Measurements from ENCODE around the gene TYMP.
A peak's percentile ranks its signal among the peaks of the same experiment; 100 is the strongest.
"Not testable (repeated sequence)": the region's sequence is repeated elsewhere in the genome, so short reads cannot be mapped to it uniquely, and the experiment has no call there.

The TYMP gene

DNA sequence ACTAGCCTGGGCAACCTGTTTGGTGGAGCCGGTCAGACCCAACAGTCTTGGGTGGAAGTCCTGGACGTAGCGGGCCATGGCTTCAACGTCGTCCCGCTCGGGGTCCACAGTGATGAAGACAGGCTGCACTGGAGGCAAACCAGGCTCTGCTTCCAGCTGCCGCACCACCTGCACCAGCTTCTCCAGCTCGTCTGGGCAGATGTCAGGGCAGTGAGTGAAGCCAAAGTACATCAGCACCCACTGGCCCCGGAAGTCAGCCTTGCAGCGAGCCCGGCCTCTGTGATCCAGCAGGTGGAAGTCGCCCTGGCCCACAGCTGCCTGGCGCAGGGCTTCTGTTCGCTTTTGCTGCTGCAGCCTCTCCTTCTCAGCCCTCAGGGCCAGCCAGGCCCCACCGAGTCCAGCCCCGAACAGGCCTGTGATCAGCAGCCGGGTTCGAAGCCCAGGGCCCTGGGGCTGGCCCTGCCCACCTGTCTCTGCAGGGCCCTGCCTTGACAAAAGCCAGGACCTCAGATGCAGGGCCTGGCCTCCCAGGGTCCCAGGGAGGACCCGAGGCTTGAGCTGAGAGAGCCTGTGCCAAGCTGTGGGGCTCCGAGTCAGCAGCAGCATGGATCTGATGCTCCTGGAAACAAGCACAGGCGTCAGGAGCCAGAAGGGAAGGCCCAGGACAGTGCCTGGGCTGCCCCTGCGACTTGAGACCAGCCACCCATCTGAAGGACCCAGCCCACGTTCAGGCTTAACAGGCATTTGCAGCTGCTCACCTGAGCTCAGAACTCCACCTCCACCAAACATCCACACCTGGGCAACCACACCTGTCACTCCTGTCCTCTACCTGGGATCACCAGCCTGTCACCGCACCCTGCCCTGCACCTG, 5.8 kb downstream of the TYMP start:
- DNase-seq, result peak; percentile 89 to 91

GRCh38 chr22:50523458-50523805, 6.4 kb downstream of the TYMP start:
- no peak for DNase-seq

DNA sequence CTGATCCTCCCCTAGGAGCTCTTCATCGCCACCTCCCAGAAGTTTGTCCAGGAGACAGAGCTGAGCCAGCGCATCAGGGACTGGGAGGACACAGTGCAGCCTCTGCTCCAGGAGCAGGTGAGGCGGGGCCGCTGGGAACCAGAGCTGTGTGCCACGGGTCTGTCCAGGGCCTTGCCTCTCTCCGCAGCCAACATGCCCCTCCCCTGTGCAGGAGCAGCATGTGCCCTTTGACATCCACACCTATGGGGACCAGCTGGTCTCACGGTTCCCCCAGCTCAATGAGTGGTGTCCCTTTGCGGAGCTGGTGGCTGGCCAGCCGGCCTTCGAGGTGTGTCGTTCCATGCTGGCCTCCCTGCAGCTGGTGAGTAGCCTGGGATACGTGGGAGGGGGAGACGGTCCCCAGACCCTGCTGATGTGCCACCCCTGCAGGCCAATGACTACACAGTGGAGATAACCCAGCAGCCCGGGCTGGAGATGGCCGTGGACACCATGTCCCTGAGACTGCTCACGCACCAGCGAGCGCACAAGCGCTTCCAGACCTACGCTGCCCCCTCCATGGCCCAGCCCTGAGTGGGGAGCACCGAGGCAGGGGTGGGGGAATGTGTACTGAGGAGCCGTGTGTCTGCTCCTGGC, 6.9 kb downstream of the TYMP start:
- DNase-seq, result no peak

- no peak for DNase-seq
These were observed 7.5 kb downstream of the TYMP start for GRCh38 chr22:50522208-50522805.

DNA sequence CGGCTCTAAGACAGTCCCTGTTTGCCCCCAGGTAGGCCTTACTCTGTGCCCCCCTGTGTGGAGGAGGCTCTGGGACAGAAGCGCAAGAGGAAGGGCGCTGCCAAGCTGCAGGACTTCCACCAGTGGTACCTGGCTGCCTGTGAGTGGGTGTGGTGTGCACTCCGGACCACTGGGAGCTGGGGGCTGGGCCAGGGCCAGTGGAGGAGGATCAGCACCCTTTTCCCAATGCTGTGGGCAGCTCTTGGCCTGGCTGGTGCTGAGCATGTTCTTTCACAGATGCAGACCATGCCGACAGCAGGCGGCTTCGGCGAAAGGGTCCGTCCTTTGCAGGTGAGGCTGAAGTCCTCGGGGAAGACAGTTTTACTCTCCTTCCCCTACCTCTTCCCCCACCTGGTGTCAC, 8.1 kb downstream of the TYMP start:
- no peak for DNase-seq

GRCh38 chr22:50520826-50521453, 8.9 kb downstream of the TYMP start:
- no peak for DNase-seq

DNA sequence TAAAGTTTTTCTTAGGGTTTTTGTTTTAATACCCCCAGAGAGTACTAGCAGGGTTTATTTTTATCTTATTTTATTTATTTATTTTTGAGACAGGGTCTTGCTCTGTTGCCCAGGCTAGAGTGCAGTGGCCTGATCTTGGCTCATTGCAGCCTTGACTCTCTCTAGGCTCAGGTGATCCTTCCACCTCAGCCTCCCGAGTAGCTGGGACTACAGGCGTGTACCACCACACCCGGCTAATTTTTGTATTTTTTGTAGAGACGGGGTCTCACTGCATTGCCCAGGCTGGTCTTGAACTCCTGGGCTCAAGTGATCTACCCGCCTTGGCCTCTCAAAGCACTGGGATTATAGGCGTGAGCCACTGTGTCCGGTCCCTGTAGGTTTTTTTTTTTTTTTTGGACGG, 9.6 kb downstream of the TYMP start:
- not testable (repeated sequence) for DNase-seq

DNA sequence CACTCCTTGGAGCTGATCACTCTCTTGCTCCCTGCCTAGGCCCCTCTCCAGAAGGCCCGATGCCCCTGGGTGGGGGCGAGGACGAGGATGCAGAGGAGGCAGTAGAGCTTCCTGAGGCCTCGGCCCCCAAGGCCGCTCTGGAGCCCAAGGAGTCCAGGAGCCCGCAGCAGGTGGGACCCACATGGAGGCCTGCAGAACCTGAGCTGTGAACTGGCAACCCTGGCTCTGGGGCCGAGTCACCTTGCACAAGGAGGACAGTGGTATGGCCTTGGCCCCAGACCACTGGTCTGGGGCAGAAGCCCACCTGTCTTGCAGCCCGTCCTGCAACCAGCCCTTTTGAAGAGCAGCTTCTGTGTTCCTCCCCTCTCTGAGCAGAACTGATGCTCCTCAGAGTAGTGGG, 10.7 kb downstream of the TYMP start:
- DNase-seq, result no peak

DNA sequence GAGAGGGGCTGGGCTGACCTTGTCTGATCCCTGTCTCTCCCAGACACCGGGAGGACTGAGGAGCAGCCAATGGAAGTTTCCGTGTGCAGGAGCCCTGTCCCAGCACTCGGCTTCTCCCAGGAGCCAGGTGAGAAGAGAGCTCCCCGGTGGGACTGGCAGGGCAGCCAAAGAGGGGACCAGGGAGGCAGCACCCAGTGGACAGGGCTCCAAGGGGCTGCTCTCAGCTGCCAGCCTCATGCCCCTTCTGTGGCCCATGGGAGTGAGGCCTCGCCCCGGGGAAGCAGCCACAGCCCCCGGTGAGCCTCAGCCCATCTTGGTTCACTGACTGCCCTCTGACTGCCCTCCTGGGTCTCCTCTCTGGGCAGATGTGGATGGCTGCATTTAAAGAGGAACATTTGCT, 11.2 kb downstream of the TYMP start:
- no peak for DNase-seq

- no peak for DNase-seq
These were observed 12.1 kb downstream of the TYMP start for GRCh38 chr22:50517495-50518260.

GRCh38 chr22:50516891-50517290, 12.9 kb downstream of the TYMP start:
- DNase-seq, result no peak

DNA sequence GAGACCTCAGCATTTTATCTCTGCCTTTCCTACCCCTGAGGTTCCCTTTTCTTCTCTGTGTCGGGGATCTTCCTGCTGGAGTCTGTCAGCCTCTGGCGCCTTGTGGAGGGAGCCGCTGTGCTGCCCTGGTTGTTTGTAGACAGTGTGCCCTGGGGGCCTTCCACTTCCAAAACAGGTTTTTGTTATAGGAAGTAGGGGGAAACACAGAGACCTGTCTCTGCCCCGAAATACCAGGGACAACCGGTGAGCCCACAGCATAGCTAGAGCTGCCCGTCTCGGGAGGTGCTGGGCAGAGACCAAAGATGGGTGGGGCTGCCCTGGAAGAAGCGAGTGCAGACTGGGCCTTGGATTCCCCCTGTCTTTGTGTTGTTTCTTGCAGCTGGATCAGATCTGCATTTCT, 13.7 kb downstream of the TYMP start:
- no peak for DNase-seq

GRCh38 chr22:50513175-50513574, 16.6 kb downstream of the TYMP start:
- no peak for DNase-seq

DNA sequence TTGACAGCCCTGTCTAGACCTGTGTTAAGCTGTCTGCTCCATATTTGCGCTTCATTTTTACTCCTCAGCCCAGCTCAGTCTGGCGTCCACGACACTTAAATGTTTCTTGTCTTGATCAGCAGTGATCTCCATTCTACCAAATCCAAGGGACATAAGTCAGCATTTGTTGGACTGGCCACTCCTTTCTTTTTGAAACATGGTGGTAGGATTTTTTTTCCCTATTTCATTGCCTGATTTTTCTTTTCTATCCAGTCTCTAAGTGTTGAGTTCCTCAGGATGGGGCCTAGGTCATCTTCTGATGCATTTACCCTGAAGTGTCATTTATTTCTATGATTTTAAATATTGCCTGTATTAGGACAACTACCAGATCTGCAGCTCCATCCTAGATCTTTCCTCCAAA, 20.9 kb downstream of the TYMP start:
- no peak for DNase-seq

DNA sequence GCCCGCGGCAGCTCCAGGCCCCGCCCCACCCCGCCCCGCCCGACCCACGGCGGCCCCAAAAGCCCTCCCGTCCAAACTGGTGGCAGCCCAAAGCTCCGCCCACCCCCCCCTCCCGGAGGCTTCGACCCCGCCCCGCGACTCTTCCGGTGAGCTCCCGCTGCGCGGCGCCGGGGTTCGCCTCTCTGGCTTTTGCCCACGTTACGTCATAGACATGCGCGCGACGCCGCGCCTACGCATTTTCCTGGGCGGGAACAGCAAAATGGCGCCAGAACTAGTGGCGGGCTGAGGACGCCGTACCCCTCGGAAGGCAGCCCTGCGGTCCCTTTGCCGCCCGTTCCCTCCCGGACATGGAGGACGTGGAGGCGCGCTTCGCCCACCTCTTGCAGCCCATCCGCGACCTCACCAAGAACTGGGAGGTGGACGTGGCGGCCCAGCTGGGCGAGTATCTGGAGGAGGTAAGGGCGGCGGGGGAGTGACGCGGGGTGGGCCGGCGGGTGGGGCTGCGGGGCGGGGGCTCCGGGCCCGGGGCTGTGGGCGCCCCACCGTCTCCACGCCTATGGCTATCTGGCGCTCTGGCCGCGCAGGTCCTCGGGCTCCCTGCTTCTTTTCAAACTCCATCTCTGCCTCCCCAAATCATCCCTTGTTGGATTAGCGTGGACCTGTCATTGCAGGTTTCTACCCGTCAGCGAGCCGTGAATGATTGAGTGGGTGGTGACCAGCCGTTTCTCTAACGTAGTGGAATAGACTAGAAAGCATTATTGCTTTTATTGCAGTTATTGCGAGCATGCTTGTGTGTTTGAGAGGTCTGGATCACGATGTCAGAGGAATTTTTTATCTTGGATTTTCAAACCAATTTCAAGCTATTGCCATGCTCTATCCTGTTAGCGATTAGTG, 21.6 kb downstream of the TYMP start, which contains the start of gene NCAPH2:
Gene NCAPH2, plus strand, starts transcription at position 234 of the 894 bp plus-strand sequence. Its CDS starts 114 bp downstream, at position 348.
- DNase-seq, result peak; percentile 97

- DNase-seq, result no peak
These were observed 22.3 kb downstream of the TYMP start, which contains the start of gene LMF2 for GRCh38 chr22:50507421-50507990. LMF2 (minus strand) TSS chr22:50507702; CDS start chr22:50507675, 27 bp downstream.

GRCh38 chr22:50506611-50507420, 23.0 kb downstream of the TYMP start:
- DNase-seq, result no peak

- DNase-seq, result no peak
These were observed 23.8 kb downstream of the TYMP start for GRCh38 chr22:50505776-50506610.

DNA sequence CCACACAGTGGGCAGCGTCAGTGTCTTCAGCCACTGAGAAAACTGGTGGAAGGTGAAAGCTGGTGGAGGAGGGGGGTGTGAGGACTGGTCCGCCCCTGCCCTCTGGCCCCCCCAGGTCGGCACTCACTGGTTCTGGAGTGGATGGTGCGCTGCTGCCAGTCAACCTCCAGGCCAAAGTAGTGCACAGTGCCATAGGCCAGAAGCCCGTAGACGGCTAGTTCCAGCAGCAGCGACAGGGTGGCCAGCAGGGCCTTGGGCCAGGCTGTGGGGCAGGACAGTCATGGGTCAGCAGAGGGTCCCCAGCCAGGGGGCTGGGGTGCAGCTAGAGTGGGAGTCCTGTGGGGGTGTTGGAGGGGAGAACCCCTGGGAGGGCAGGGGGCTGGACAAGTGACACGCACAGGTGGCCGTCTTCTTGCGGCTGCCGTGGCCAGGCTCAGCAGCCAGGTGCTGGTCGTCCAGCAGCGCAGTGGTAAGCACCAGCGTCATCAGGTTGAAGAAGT, 24.5 kb downstream of the TYMP start:
- no peak for DNase-seq

Measured in SHP77 (cell line).